GM18861 (cell line): ENCODE data around the gene AP2S1.
"Not testable (repeated sequence)": the region's sequence is repeated elsewhere in the genome, so short reads cannot be mapped to it uniquely, and the experiment has no call there.

Experiments
- ATAC-seq: cut with Tn5 transposase; IDR thresholded peaks from one replicate; pipeline ENCODE4 v1.9.1; 2021; ENCODE audit not compliant: unreplicated experiment

Gene AP2S1

DNA sequence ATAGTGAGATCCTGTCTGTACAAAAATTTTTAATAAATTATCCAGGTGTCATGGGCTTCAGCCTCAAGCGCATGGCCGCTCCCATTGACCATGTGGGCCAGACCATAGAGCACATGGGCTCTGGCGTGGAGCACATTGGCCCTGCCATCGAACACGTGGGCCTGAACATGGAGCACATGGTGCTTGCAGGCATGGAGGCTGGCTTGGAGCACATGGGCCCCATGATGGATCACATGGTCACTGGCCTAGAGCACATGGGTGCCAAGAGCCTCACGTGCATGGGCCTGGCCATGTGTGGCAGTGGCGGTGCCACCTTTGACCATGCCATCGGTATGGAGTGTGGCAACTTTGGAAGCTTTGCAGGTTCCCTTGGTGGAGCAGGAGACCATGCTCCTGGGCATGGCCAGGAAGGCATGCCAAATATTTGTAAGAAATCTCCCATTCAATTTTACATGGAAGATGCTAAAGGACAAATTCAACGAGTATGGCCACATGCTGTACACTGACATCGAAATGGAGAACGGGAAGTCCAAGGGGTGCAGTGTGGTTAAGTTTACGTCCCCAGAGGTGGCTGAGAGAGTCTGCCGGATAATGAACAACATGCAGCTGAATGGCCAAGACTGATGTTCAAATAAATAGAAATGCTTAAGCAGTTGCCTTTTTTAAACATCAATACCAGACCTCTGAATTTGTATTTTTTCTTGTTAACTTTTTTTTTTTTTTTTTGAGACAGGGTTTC is 40.9 kb downstream of the AP2S1 start:
- ATAC-seq: no peak

DNA sequence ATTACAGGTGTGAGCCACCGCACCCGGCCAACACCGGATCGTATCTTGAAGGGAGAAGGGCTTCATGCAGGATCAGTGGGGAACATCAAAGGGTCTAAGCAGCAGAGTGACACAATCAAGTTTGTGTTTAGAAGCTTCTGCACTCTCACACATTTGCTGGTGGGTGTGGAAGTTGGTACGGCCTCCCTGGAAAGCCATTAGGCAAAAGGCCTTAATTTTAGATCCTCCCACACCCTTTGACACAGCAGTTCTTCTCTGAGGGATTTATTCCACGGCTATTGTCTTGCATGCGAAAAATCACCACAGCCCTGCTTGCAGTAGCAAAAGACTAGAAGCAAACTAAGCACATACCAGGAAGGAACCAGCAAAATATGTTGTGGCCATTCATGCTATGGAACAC is 44.0 kb downstream of the AP2S1 start:
- no peak for ATAC-seq

DNA sequence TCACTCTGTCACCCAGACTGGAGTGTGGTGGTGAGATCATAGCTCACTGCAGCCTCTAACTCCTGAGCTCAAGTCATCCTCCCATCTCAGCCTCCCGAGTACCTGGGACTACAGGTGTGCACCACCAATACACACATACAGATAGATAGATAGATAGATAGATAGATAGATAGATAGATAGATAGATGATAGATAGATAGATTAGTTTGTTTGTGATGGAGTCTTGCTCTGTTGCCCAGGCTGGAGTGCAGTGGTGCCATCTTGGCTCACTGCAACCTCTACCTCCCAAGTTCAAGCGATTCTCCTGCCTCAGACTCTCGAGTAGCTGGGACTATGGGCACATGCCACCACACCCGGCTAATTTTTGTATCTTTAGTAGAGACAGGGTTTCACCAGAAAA is 46.2 kb downstream of the AP2S1 start:
- ATAC-seq: not testable (repeated sequence)

DNA sequence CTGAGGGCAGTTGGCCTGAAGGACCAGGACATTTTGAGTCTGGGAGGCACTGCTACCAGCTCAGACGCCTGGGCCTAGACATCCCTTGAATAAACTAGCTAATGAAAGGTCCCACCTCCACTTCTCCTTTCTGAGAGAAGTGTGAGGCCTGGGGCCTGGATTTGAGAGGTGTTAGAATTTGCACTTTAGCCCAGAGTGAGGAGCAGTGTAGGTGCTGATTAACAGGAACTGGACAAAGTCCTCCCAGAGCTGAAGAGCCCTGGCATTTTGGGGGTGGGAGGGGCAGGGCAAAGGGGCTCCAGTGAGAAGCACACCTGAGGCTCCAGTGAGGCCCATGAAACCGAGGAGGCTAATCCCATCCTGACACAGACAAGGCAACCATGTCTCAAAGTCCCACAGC is 47.1 kb downstream of the AP2S1 start:
- ATAC-seq: no peak

DNA sequence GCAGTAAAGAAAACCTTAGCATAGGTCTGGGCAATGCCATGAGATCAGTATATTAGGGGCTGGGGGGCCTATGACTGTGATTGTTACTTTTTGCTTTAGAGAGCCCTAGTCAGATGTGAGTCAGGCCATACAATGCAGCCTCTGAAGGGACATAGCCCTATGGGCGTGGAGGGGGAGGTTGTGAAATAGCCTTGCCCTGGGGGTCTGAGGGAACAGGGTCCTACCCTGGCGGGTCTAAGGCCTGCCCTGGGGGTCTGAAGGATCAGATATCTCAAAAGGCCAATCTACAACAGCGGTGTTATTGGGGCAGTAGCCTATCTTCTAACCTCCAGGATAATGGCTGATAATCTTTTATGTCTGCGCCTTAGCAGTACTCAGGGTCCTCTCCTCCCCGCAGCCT is 48.5 kb downstream of the AP2S1 start:
- no peak for ATAC-seq

DNA sequence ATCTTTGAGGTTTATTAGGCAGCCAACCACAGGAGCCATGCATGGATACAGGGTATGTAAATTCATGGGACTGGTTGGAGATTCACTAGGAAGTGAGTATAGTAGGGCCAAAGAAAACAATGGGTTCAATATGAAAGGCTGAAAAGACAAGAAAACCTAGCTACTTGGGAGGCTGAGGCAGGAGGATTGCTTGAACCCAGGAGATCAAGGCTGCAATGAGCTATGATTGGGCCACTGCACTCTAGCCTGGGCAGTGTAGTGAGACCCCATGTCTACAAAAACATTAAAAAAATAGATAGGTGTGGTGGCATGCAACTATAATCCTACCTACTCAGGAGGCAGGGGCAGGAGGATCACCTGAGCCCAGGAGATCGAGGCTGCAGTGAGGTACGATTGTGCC is 51.9 kb downstream of the AP2S1 start:
- ATAC-seq: no peak

DNA sequence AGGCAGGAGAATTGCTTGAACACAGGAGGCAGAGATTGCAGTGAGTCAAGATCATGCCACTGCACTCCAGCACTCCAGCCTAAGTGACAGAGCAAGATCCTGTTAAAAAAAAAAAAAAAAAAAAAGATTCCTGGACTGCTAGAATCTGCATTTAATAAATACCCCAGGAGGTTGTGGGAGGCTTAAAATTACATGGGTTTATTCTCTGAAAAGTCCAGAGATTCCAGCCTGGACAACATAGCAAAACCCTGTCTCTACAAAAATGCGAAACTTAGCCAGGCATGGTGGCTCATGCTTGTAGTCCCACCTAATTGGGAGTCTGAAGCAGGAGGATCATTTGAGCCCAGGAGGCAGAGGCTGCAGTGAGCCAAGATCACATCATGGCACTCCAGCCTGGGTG is 52.8 kb downstream of the AP2S1 start:
- ATAC-seq: no peak

DNA sequence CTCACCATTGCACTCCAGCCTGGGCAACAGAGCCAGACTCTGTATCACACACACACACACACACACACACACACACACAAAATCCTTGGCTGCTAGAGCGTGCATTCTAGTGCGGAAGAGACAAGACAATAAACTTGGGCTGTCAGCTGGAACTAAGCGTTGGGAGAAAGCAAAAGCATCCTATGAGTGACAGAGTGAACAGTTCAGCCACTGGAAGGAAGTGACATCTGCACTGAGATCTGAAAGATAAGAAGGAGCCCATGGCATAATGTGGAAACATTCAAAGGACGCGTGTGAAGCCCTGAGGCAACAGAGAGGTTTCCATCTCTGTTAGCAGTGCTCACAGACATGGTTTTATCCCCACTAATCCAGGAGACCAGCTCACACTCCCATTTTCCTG is 58.7 kb downstream of the AP2S1 start:
- ATAC-seq: no peak

DNA sequence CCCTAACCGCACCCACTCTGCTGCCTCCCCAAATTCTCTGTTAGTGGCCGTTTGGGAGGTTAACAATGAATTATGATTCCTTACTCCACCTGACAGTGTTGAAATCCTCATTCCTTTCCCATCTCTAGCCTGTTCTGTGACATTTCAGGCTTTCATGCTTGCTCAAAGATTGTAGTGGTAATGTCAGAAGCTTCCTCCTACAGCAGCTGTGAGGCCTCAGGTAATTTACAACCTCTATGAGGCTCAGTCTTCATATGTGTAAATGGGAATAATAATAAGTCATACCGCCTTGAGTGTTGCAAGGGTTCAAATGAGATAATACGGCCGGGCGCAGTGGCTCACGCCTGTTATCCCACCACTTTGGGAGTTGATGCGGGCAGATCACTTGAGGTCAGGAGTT is 61.3 kb downstream of the AP2S1 start:
- ATAC-seq: no peak

DNA sequence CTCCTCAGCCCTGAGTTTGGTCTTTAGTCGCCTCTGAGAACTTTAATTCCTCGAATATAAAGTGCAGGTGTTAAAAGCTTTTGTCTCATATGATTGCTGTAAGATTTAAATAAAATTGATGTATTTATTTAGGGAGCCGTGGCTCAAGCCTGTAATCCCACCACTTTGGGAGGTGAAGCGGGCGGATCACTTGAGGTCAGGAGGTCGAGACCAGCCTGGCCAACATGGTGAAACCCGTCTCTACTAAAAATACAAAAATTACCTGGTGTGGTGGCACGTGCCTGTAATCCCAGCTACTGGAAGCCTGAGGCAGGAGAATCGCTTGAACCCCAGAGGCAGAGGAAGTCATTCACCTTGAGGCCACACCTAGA is 61.7 kb downstream of the AP2S1 start:
- no peak for ATAC-seq

DNA sequence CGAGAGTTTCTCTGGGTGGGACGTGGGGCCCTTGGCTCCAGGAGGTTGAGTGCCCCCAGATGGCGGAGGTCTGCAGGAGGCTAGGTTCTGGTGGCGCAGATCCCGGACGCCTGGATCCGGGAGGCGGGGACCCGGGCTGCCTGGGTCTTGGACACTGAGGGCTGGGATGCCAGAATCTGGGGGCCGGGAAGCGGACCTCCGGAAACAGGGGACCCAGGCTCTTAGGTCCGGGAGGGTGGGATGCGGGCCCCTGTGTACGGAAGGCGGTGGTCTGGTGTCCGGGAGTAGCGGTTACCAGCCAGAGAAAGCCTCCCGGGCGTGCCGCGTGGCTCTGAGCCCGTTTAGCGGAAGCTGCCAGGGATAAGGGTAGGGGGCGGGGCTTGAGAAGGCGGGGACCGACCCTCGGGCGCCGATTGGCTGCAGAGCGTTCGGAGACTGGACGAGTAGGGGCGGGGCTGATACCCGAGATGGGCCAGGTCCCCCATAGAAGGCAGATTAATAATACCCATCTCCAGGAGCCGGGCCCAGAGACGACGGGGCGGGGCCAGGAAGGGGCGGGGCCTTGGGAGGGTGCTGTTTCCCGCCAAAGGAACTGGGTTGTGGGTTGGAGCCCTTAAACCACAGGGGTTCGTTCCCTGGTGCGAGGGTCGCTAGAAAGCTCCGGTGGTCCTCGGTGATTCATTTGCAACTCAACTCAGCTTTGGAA is 62.2 kb downstream of the AP2S1 start, which contains the start of gene SLC1A5:
Gene SLC1A5 (minus strand): TSS at position 333 of the 706 bp plus-strand sequence. CDS start 629 bp downstream, outside the sequence.
- ATAC-seq: peak; percentile 33
